SU-DHL-6 (cell line): ENCODE measurements around the gene SCYL2.

Experiments
- CTCF ChIP-seq: fragments of 200-600 bp; sonication (generic); IDR thresholded peaks from one replicate; pipeline ENCODE4 v1.5.1; 2017; ENCODE audit warnings: antibody characterized with exemption, mild to moderate bottlenecking, low read length, moderate library complexity; ENCODE audit not compliant: insufficient read depth, poor library complexity, severe bottlenecking
- EZH2phosphoT487 ChIP-seq: fragments of 200-600 bp; sonication (generic), shearing (Covaris generic); conservative IDR thresholded peaks from 2 replicates; pipeline ENCODE4 v1.6.1; 2018; ENCODE audit warnings: mild to moderate bottlenecking, antibody characterized with exemption, low read length, moderate library complexity, mixed read lengths

GRCh38 chr12:100253437-100253836 is 13.5 kb upstream of the SCYL2 start:
- no peak for TF ChIP-seq CTCF
- TF ChIP-seq EZH2phosphoT487 = no peak
